HEK293 (cell line): ENCODE results near the gene PPP1R1C.

ENCODE experiments used
- CTCF ChIA-PET: fragments of 350-600 bp; formaldehyde crosslinking; extraction: SDS; loops from one replicate; lab custom pipeline; 2021; ENCODE audit warnings: antibody characterized with exemption; lab: Yijun Ruan, JAX
- POLR2A ChIA-PET: fragments of 300-600 bp; formaldehyde crosslinking; extraction: SDS; loops from one replicate; lab custom pipeline; 2020; ENCODE audit warnings: antibody characterized with exemption, inconsistent platforms; lab: Yijun Ruan, JAX
- H3K27ac ChIP-seq: fragments of 200-500 bp; sonication (Bioruptor generic); 2 replicates; pipeline ENCODE4 v1.5.1; 2014; ENCODE audit warnings: low read depth, low read length, control low read depth, inconsistent platforms; ENCODE audit errors: extremely low read depth
- H3K36me3 ChIP-seq, 2 experiments: fragments of 200-500 bp in 1 of 2; sonication (Bioruptor generic) in 1 of 2; 1 replicate in 1 of 2; 2 replicates in 1 of 2; pipeline ENCODE4 v1.5.1; 2014 to 2017; ENCODE audit warnings: inconsistent platforms in 2 of 2, low read length in 2 of 2; ENCODE audit not compliant: control insufficient read depth in 2 of 2, insufficient read depth in 1 of 2
- H3K4me1 ChIP-seq: fragments of 200-500 bp; sonication (Bioruptor generic); 2 replicates; pipeline ENCODE4 v1.5.1; 2014; ENCODE audit warnings: mild to moderate bottlenecking, low read length, inconsistent platforms; ENCODE audit not compliant: control insufficient read depth, insufficient read depth
- H3K4me3 ChIP-seq: 2 replicates; pipeline ENCODE4 v1.5.1; 2011; ENCODE audit warnings: low read depth, mild to moderate bottlenecking, control low read depth, low read length, moderate library complexity
- H3K9me3 ChIP-seq: fragments of 200-500 bp; sonication (Bioruptor generic); 2 replicates; pipeline ENCODE4 v1.5.1; 2014; ENCODE audit warnings: low read depth, low read length, inconsistent platforms; ENCODE audit not compliant: control insufficient read depth, insufficient read depth
- ELK4 ChIP-seq: IDR thresholded peaks from 2 replicates; pipeline ENCODE4 v1.6.1; 2011; ENCODE audit warnings: mild to moderate bottlenecking, low read depth, low read length, borderline replicate concordance
- GFI1B ChIP-seq: fragments of 450-650 bp; formaldehyde crosslinking; IDR thresholded peaks from 2 replicates; pipeline ENCODE4 v1.5.1; 2016; ENCODE audit warnings: missing biosample characterization, missing genetic modification characterization
- INSM2 ChIP-seq: fragments of 450-650 bp; formaldehyde crosslinking; IDR thresholded peaks from 2 replicates; pipeline ENCODE4 v1.5.1; 2016; ENCODE audit warnings: missing biosample characterization, missing genetic modification characterization
- KLF17 ChIP-seq: fragments of 450-650 bp; formaldehyde crosslinking; IDR thresholded peaks from 2 replicates; pipeline ENCODE4 v1.5.1; 2016; ENCODE audit warnings: missing biosample characterization, missing genetic modification characterization
- SCRT1 ChIP-seq: fragments of 450-650 bp; formaldehyde crosslinking; IDR thresholded peaks from 2 replicates; pipeline ENCODE4 v1.5.1; 2016; ENCODE audit warnings: missing biosample characterization, missing genetic modification characterization, borderline replicate concordance
- SETDB1 ChIP-seq: IDR thresholded peaks from one replicate; pipeline ENCODE4 v1.6.1; 2017; ENCODE audit warnings: mild to moderate bottlenecking, low read length, moderate library complexity, mixed read lengths; ENCODE audit not compliant: insufficient read length
- TRIM28 ChIP-seq: IDR thresholded peaks from 2 replicates; pipeline ENCODE4 v1.6.1; 2011; ENCODE audit warnings: low read length, control low read depth, borderline replicate concordance
- ZBTB49 ChIP-seq: fragments of 450-650 bp; formaldehyde crosslinking; IDR thresholded peaks from 2 replicates; pipeline ENCODE4 v1.5.1; 2016; ENCODE audit warnings: missing biosample characterization, missing genetic modification characterization, low read depth
- ZBTB8A ChIP-seq: fragments of 450-650 bp; formaldehyde crosslinking; IDR thresholded peaks from 2 replicates; pipeline ENCODE4 v1.5.1; 2016; ENCODE audit warnings: missing biosample characterization, missing genetic modification characterization
- ZFHX2 ChIP-seq: fragments of 450-650 bp; formaldehyde crosslinking; conservative IDR thresholded peaks from 2 replicates; pipeline ENCODE4 v1.5.1; 2016; ENCODE audit warnings: missing biosample characterization, missing genetic modification characterization
- ZNF112 ChIP-seq: fragments of 450-650 bp; formaldehyde crosslinking; IDR thresholded peaks from 2 replicates; pipeline ENCODE4 v1.5.0; 2017; ENCODE audit warnings: missing biosample characterization, missing genetic modification characterization
- ZNF114 ChIP-seq: fragments of 450-650 bp; formaldehyde crosslinking; IDR thresholded peaks from 2 replicates; pipeline ENCODE4 v1.5.0; 2017; ENCODE audit warnings: missing biosample characterization, missing genetic modification characterization
- ZNF223 ChIP-seq: fragments of 450-650 bp; formaldehyde crosslinking; IDR thresholded peaks from 2 replicates; pipeline ENCODE4 v1.5.1; 2016; ENCODE audit warnings: missing biosample characterization, missing genetic modification characterization
- ZNF248 ChIP-seq: fragments of 450-650 bp; formaldehyde crosslinking; IDR thresholded peaks from 2 replicates; pipeline ENCODE4 v1.5.1; 2017; ENCODE audit warnings: missing biosample characterization, missing genetic modification characterization
- ZNF266 ChIP-seq: fragments of 450-650 bp; formaldehyde crosslinking; IDR thresholded peaks from 2 replicates; pipeline ENCODE4 v1.5.1; 2016; ENCODE audit warnings: missing biosample characterization, missing genetic modification characterization, low read depth
- ZNF302 ChIP-seq: fragments of 450-650 bp; formaldehyde crosslinking; IDR thresholded peaks from 2 replicates; pipeline ENCODE4 v1.5.1; 2016; ENCODE audit warnings: missing biosample characterization, missing genetic modification characterization, low read depth
- ZNF324 ChIP-seq: fragments of 450-650 bp; formaldehyde crosslinking; IDR thresholded peaks from 2 replicates; pipeline ENCODE4 v1.5.1; 2016; ENCODE audit warnings: missing biosample characterization, missing genetic modification characterization
- ZNF341 ChIP-seq: fragments of 450-650 bp; formaldehyde crosslinking; IDR thresholded peaks from 2 replicates; pipeline ENCODE4; 2016; ENCODE audit warnings: low read depth, missing biosample characterization, missing genetic modification characterization
- ZNF354C ChIP-seq: fragments of 450-650 bp; formaldehyde crosslinking; IDR thresholded peaks from 2 replicates; pipeline ENCODE4 v1.5.1; 2016; ENCODE audit warnings: missing biosample characterization, missing genetic modification characterization, low read depth, borderline replicate concordance
- ZNF391 ChIP-seq: fragments of 450-650 bp; formaldehyde crosslinking; IDR thresholded peaks from 2 replicates; pipeline ENCODE4 v1.5.1; 2016; ENCODE audit warnings: low read depth, missing biosample characterization, missing genetic modification characterization, borderline replicate concordance
- ZNF48 ChIP-seq: fragments of 450-650 bp; formaldehyde crosslinking; IDR thresholded peaks from 2 replicates; pipeline ENCODE4 v1.5.1; 2016; ENCODE audit warnings: missing biosample characterization, missing genetic modification characterization
- ZNF510 ChIP-seq: fragments of 450-650 bp; formaldehyde crosslinking; IDR thresholded peaks from 2 replicates; pipeline ENCODE4 v1.5.1; 2018; ENCODE audit warnings: mild to moderate bottlenecking, missing genetic modification characterization, missing biosample characterization; ENCODE audit not compliant: insufficient replicate concordance
- ZNF521 ChIP-seq: fragments of 450-650 bp; formaldehyde crosslinking; IDR thresholded peaks from 2 replicates; pipeline ENCODE4 v1.5.1; 2017; ENCODE audit warnings: missing biosample characterization, mild to moderate bottlenecking, missing genetic modification characterization
- ZNF596 ChIP-seq: fragments of 450-650 bp; IDR thresholded peaks from 2 replicates; pipeline ENCODE4 v1.5.0; 2018; ENCODE audit warnings: missing biosample characterization, mild to moderate bottlenecking, missing genetic modification characterization, moderate library complexity
- ZNF658 ChIP-seq: fragments of 450-650 bp; formaldehyde crosslinking; IDR thresholded peaks from 2 replicates; pipeline ENCODE4; 2016; ENCODE audit warnings: missing biosample characterization, missing genetic modification characterization
- ZNF707 ChIP-seq: fragments of 450-650 bp; formaldehyde crosslinking; IDR thresholded peaks from 2 replicates; pipeline ENCODE4 v1.5.1; 2016; ENCODE audit warnings: missing biosample characterization, missing genetic modification characterization
- ZNF776 ChIP-seq: fragments of 450-650 bp; formaldehyde crosslinking; IDR thresholded peaks from 2 replicates; pipeline ENCODE4 v1.5.0; 2017; ENCODE audit warnings: missing biosample characterization, missing genetic modification characterization, borderline replicate concordance
- ZSCAN4 ChIP-seq: fragments of 450-650 bp; formaldehyde crosslinking; IDR thresholded peaks from 2 replicates; pipeline ENCODE4 v1.5.1; 2017; ENCODE audit warnings: missing biosample characterization, missing genetic modification characterization

The PPP1R1C gene

GRCh38 chr2:182144776-182145165 lies 159.1 kb downstream of the PPP1R1C start (continued):
- TF ChIP-seq ZNF391 (tag by site-specific recombination), result no peak
- TF ChIP-seq ZNF112 (tag by site-specific recombination), result no peak
- TF ChIP-seq ZNF48, result no peak
- no peak for TF ChIP-seq ZNF324 (tag by site-specific recombination)
- no peak for TF ChIP-seq ZFHX2 (tag by site-specific recombination)

- no peaks in the 10 kb centered on the region for H3K9me3 ChIP-seq
- TF ChIP-seq ZNF223 (tag by site-specific recombination) (no peak), ZNF302 (tag by site-specific recombination) (no peak), ZNF596 (tag by site-specific recombination) (no peak), ZBTB8A (tag by site-specific recombination) (no peak), TRIM28 (no peak), INSM2 (no peak), ZNF776 (tag by site-specific recombination) (no peak), GFI1B (tag by site-specific recombination) (no peak), ZNF354C (no peak), SCRT1 (tag by site-specific recombination) (no peak), ZBTB49 (tag by site-specific recombination) (no peak), ELK4 (no peak), ZNF658 (tag by site-specific recombination) (no peak), ZNF114 (tag by site-specific recombination) (no peak), ZNF341 (no peak), ZNF248 (no peak)
- H3K36me3 ChIP-seq, result no peaks in the 10 kb centered on the region
- no peaks in the 10 kb centered on the region for H3K4me1 ChIP-seq
- H3K27ac ChIP-seq, result no peak overlapping the region
- H3K4me3 ChIP-seq, result no peak overlapping the region
- ChIA-PET CTCF (interaction anchor here (0.6 kb wide), 1 partner anchor 84 kb away, joined by 4 read pairs; no protein-coding TSS in a partner anchor), POLR2A (no interaction called here)
These were observed 162.7 kb downstream of the PPP1R1C start for GRCh38 chr2:182148344-182148743.

GRCh38 chr2:182163878-182164277 lies 178.2 kb downstream of the PPP1R1C start:
- no peak overlapping the region for H3K4me3 ChIP-seq
- TF ChIP-seq ZNF707 (tag by site-specific recombination) (no peak), KLF17 (tag by site-specific recombination) (no peak), ZSCAN4 (tag by site-specific recombination) (no peak), SETDB1 (no peak), ZNF510 (tag by site-specific recombination) (no peak), ZNF266 (tag by site-specific recombination) (no peak), ZNF521 (tag by site-specific recombination) (no peak)
- H3K36me3 ChIP-seq, result no peaks in the 10 kb centered on the region
- ChIA-PET CTCF (no interaction called here), POLR2A (no interaction called here)
- no peaks in the 10 kb centered on the region for H3K9me3 ChIP-seq
- no peak overlapping the region for H3K27ac ChIP-seq
- no peaks in the 10 kb centered on the region for H3K4me1 ChIP-seq
